Lung (tissue), 12 donors: ENCODE measurements around the gene GIMAP6. TPM values are rescaled to one million over a fixed set of nuclear protein-coding genes. Genes with fewer than 3 reads are reported as not detected.

Source experiments
- ATAC-seq: fragments of 200-7000 bp; cut with Tn5 transposase; one replicate; pipeline ENCODE4 v1.9.1; 2020; ENCODE audit warnings: moderate number of reproducible peaks; ENCODE audit not compliant: insufficient read depth, low FRiP score
- DNase-seq, 3 donors: peaks; one replicate each; pipeline ENCODE4 v3.0.0-alpha.2; 2013 to 2017
- H3K27ac ChIP-seq, 2 donors: one replicate each; pipeline ENCODE4 v1.5.1; 2013; ENCODE audit warnings: mild to moderate bottlenecking in 2 of 2, moderate library complexity in 2 of 2, control low read depth in 1 of 2, inconsistent platforms in 1 of 2, low read depth in 1 of 2, low read length in 1 of 2
- H3K27me3 ChIP-seq, 3 donors: one replicate each; pipeline ENCODE4 v1.5.1; 2013; ENCODE audit warnings: low read length in 2 of 3; ENCODE audit not compliant: control insufficient read depth in 3 of 3, insufficient read depth in 3 of 3
- H3K36me3 ChIP-seq, 4 donors: one replicate each; pipeline ENCODE4 v1.5.1; 2013; ENCODE audit warnings: low read length in 4 of 4, mild to moderate bottlenecking in 1 of 4, moderate library complexity in 1 of 4; ENCODE audit not compliant: control insufficient read depth in 4 of 4, insufficient read depth in 4 of 4
- H3K4me1 ChIP-seq, 5 donors: one replicate each; pipeline ENCODE4 v1.5.1; 2013; ENCODE audit warnings: low read length in 5 of 5, mild to moderate bottlenecking in 2 of 5, moderate library complexity in 1 of 5; ENCODE audit not compliant: control insufficient read depth in 5 of 5, insufficient read depth in 5 of 5
- H3K4me3 ChIP-seq: one replicate; pipeline ENCODE4 v1.5.1; 2013; ENCODE audit warnings: mild to moderate bottlenecking, control low read depth, moderate library complexity
- H3K9ac ChIP-seq, 2 donors: one replicate each; pipeline ENCODE4 v1.5.1; 2013; ENCODE audit warnings: low read length in 2 of 2, control low read depth in 1 of 2; ENCODE audit not compliant: insufficient read depth in 1 of 2
- H3K9me3 ChIP-seq, 4 donors: one replicate each; pipeline ENCODE4 v1.5.1; 2013; ENCODE audit warnings: low read length in 3 of 4, mild to moderate bottlenecking in 1 of 4, moderate library complexity in 1 of 4; ENCODE audit not compliant: control insufficient read depth in 4 of 4, insufficient read depth in 3 of 4
- WGBS, 2 donors: extraction: QIAGEN DNeasy Blood & Tissue Kit; methylation state at CpG; one replicate each; pipeline ENCODE4 v1.1.7; 2013; 5-methylcytosine and 5-hydroxymethylcytosine counted together
- polyA plus RNA-seq, 2 donors: library from polyadenylated mRNA; stranded (reverse); fragments of 200-250 nt; gene quantifications; one replicate each; pipeline ENCODE4 v1.2.1, GENCODE V29; 2013
- total RNA-seq, 2 donors: library from RNA; depleted of rRNA in 1 of 2; stranded (reverse); fragments of >200 nt in 1 of 2; gene quantifications; one replicate each; pipeline ENCODE4 v1.2.1, GENCODE V29; 2014 to 2021
- TF ChIP-seq, protein P1 (sequence below): IDR thresholded peaks from 2 replicates; pipeline ENCODE4 v1.5.1; 2012; ENCODE audit warnings: mild to moderate bottlenecking; ENCODE audit errors: control extremely low read depth, extremely low read depth
- donor health status: control.
- donor health status: control.
- donor health status: Bipolar disorder and iron deficiency.
- donor health status: healthy.
- donor health status: DM: yes; HTN: yes; CAD: no.

Gene GIMAP6
- total and polyA plus RNA-seq, 4 donors, result 12.1 to 53.7 (median 40.0) TPM

DNA sequence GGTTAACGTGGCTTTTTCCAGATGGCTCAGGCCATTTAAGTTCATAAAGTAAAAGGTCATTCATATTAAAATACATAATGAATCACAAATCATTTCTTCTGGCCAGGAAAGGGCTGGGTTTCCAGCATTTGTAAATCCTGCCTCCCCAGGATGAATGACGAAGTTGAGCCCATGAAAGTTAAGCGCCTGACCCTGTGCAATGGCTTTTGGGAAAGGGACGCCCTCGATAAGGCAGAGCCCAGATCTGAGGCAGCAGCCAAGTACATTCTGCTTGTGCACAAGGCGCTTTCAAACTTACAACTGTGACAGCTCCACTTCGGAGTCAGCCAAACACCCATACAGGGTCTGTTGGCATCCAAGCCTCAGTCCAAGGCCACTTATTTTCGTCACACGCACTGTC lies 2.8 kb downstream of the GIMAP6 start:
- TF ChIP-seq, protein P1, sequence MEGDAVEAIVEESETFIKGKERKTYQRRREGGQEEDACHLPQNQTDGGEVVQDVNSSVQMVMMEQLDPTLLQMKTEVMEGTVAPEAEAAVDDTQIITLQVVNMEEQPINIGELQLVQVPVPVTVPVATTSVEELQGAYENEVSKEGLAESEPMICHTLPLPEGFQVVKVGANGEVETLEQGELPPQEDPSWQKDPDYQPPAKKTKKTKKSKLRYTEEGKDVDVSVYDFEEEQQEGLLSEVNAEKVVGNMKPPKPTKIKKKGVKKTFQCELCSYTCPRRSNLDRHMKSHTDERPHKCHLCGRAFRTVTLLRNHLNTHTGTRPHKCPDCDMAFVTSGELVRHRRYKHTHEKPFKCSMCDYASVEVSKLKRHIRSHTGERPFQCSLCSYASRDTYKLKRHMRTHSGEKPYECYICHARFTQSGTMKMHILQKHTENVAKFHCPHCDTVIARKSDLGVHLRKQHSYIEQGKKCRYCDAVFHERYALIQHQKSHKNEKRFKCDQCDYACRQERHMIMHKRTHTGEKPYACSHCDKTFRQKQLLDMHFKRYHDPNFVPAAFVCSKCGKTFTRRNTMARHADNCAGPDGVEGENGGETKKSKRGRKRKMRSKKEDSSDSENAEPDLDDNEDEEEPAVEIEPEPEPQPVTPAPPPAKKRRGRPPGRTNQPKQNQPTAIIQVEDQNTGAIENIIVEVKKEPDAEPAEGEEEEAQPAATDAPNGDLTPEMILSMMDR, result no peak
- peak; percentile 13 for ATAC-seq
- no peak overlapping the region for H3K4me3 ChIP-seq
- no peak overlapping the region for H3K9ac ChIP-seq
- peaks cover 0 to 2% (median 0%) of the 10 kb centered on the region in 4 donors for H3K9me3 ChIP-seq
- peaks cover 0 to 17% (median 0%) of the 10 kb centered on the region in 5 donors for H3K4me1 ChIP-seq
- H3K36me3 ChIP-seq, result peaks cover 0 to 14% (median 1%) of the 10 kb centered on the region in 4 donors
- peak in 1 of 3 donors; percentile 13 for DNase-seq
- H3K27ac ChIP-seq, result peak overlapping the region; percentile 84 to 93
- 75 to 83% methylated on average over 9 of the region's 9 CpGs for WGBS, 2 donors
- H3K27me3 ChIP-seq, result no peaks in the 10 kb centered on the region

GRCh38 chr7:150627959-150628358 lies 4.2 kb downstream of the GIMAP6 start:
- DNase-seq (no peak), ATAC-seq (no peak)
- peaks cover 0 to 15% (median 0%) of the 10 kb centered on the region in 5 donors for H3K4me1 ChIP-seq
- TF ChIP-seq, protein P1, result no peak
- H3K9me3 ChIP-seq, result peaks cover 0 to 2% (median 0%) of the 10 kb centered on the region in 4 donors
- no peak overlapping the region for H3K9ac ChIP-seq
- 95% methylated on average over 18 of the region's 18 CpGs for WGBS, 2 donors
- peak overlapping the region in 1 of 2 donors; percentile 82 for H3K27ac ChIP-seq
- no peak overlapping the region for H3K4me3 ChIP-seq
- H3K36me3 ChIP-seq, result peaks cover 0 to 14% (median 1%) of the 10 kb centered on the region in 4 donors
- no peaks in the 10 kb centered on the region for H3K27me3 ChIP-seq

DNA sequence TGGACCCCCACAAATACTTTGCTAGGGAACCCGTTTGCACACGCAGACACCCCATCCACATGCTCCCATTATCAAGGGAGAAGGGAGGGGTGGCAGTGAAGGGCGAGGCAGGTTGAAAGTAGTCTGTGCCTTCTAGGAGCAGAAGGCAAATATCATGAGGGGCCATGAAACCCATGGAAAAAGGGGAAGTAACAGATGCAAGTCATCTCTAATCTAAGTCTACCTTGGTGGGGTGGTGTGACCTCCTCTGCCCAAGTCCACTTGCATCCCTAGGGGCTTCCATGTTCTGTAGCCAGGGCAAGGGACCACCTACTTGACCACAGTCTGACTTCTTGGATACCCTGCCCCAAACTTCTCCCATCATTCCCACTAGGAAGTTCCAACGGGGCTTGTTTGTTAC lies 5.5 kb downstream of the GIMAP6 start:
- H3K4me1 ChIP-seq, result peaks cover 0 to 15% (median 0%) of the 10 kb centered on the region in 5 donors
- TF ChIP-seq, protein P1, result no peak
- H3K4me3 ChIP-seq, result no peak overlapping the region
- peaks cover 0 to 14% (median 1%) of the 10 kb centered on the region in 4 donors for H3K36me3 ChIP-seq
- no peak overlapping the region for H3K27ac ChIP-seq
- DNase-seq (no peak), ATAC-seq (no peak)
- no peaks in the 10 kb centered on the region for H3K27me3 ChIP-seq
- no peak overlapping the region for H3K9ac ChIP-seq
- WGBS, 2 donors, result 81 to 97% methylated on average over 4 of the region's 4 CpGs
- H3K9me3 ChIP-seq, result peaks cover 0 to 2% (median 0%) of the 10 kb centered on the region in 4 donors

DNA sequence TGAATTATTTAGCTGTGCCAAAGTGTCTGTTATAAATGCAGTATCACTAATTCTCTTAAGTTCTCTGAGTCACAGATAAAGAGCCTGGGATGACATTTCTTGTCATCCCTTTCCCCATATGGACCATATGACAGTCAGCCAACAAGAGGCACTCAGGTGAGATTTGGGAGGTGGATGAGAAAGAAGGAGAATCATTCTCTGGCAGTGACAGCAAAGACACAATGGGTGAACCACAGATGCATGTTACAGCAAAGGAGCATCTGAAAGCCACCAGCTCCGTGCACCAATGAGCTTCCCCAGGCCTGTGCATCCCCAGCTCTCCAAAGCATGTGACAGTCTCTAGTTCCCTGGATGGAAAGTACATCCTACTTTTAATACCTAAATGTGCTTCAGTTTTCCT lies 10.8 kb downstream of the GIMAP6 start:
- DNase-seq (no peak), ATAC-seq (no peak)
- 77 to 91% methylated on average over 1 of the region's 1 CpG for WGBS, 2 donors
- Histone ChIP-seq H3K9me3 (no peaks in the 10 kb centered on the region), H3K9ac (no peak overlapping the region), H3K4me3 (no peak overlapping the region), H3K27ac (no peak overlapping the region), H3K27me3 (no peaks in the 10 kb centered on the region), H3K36me3 (peaks cover 0 to 2% (median 0%) of the 10 kb centered on the region in 4 donors), H3K4me1 (peaks cover 0 to under 1% (median 0%) of the 10 kb centered on the region in 5 donors)
- TF ChIP-seq, protein P1, result no peak
